IMR-90 (cell line): ENCODE data around the gene ITLN1. TPM values are rescaled to one million over a fixed set of nuclear protein-coding genes. Genes with fewer than 3 reads are reported as not detected.

Source experiments
- ATAC-seq: fragments of 200-7000 bp; cut with Tn5 transposase; 2 replicates; pipeline ENCODE4 v1.9.1; 2020; ENCODE audit warnings: low read depth, mild to moderate bottlenecking, moderate library complexity
- BruUV-seq: library from RNA; stranded (reverse); fragments of 400-500 nt; replicated peaks from 2 replicates; lab custom pipeline; 2021; lab: Mats Ljungman, UMichigan
- CTCF ChIA-PET: fragments of 300-600 bp; formaldehyde crosslinking; extraction: SDS; loops from one replicate; lab custom pipeline; 2021; ENCODE audit warnings: antibody characterized with exemption; lab: Yijun Ruan, JAX
- POLR2A ChIA-PET: fragments of 300-600 bp; sonication (Branson Sonifier 250); formaldehyde crosslinking; loops from one replicate; lab custom pipeline; 2022; ENCODE audit warnings: antibody characterized with exemption; ENCODE audit not compliant: unreplicated experiment; lab: Charles Lee
- DNase-seq: peaks from one replicate; pipeline ENCODE4 v3.0.0; 2013
- H2AFZ ChIP-seq: replicated peaks from 2 replicates; pipeline ENCODE3; 2013; ENCODE audit warnings: low read length, mild to moderate bottlenecking; ENCODE audit not compliant: poor library complexity
- H2AK5ac ChIP-seq: 2 replicates; pipeline ENCODE4 v1.6.1; 2013; ENCODE audit warnings: low read depth, low read length, inconsistent platforms
- H2AK9ac ChIP-seq: replicated peaks from 2 replicates; pipeline ENCODE3; 2013; ENCODE audit warnings: mild to moderate bottlenecking, low read depth, low read length, moderate library complexity; ENCODE audit not compliant: poor library complexity
- H2BK120ac ChIP-seq: 2 replicates; pipeline ENCODE4 v1.6.1; 2013; ENCODE audit warnings: low read depth, low read length, inconsistent platforms
- H2BK15ac ChIP-seq: 3 replicates; pipeline ENCODE4 v1.6.1; 2013; ENCODE audit warnings: low read depth, low read length, inconsistent platforms
- H2BK20ac ChIP-seq: 2 replicates; pipeline ENCODE4 v1.6.1; 2013; ENCODE audit warnings: low read depth, mild to moderate bottlenecking, inconsistent platforms, low read length, moderate library complexity
- H2BK5ac ChIP-seq: 2 replicates; pipeline ENCODE4 v1.6.1; 2013; ENCODE audit warnings: mild to moderate bottlenecking, low read depth, low read length, inconsistent platforms; ENCODE audit not compliant: poor library complexity, severe bottlenecking
- H3K14ac ChIP-seq: replicated peaks from 2 replicates; pipeline ENCODE4 v1.6.1; 2013; ENCODE audit warnings: low read depth, low read length, inconsistent platforms
- H3K18ac ChIP-seq: 2 replicates; pipeline ENCODE4 v1.6.1; 2013; ENCODE audit warnings: low read depth, low read length, control low read depth
- H3K23ac ChIP-seq: 2 replicates; pipeline ENCODE4 v1.6.1; 2013; ENCODE audit warnings: low read depth, low read length, inconsistent platforms
- H3K27ac ChIP-seq: 2 replicates; pipeline ENCODE4 v1.5.1; 2013; ENCODE audit warnings: mild to moderate bottlenecking, control low read depth, low read length; ENCODE audit not compliant: insufficient read depth
- H3K27me3 ChIP-seq: 2 replicates; pipeline ENCODE4 v1.6.1; 2013; ENCODE audit warnings: low read length; ENCODE audit not compliant: control insufficient read depth, insufficient read depth
- H3K36me3 ChIP-seq: 2 replicates; pipeline ENCODE4 v1.6.1; 2013; ENCODE audit warnings: low read length, mixed read lengths; ENCODE audit not compliant: control insufficient read depth, insufficient read depth
- H3K4ac ChIP-seq: 2 replicates; pipeline ENCODE4 v1.6.1; 2013; ENCODE audit warnings: low read depth, low read length, inconsistent platforms
- H3K4me1 ChIP-seq: 2 replicates; pipeline ENCODE4 v1.6.1; 2013; ENCODE audit warnings: low read length, mixed read lengths; ENCODE audit not compliant: control insufficient read depth, insufficient read depth
- H3K4me2 ChIP-seq: 2 replicates; pipeline ENCODE4 v1.6.1; 2013; ENCODE audit warnings: low read depth, mild to moderate bottlenecking, control low read depth, low read length, moderate library complexity
- H3K4me3 ChIP-seq: 2 replicates; pipeline ENCODE4 v1.5.1; 2013; ENCODE audit warnings: low read depth, mild to moderate bottlenecking, control low read depth, low read length, moderate library complexity; ENCODE audit not compliant: insufficient read depth
- H3K56ac ChIP-seq: 2 replicates; pipeline ENCODE4 v1.6.1; 2013; ENCODE audit warnings: low read length, inconsistent platforms; ENCODE audit not compliant: insufficient read depth; ENCODE audit errors: extremely low read depth
- H3K79me1 ChIP-seq, 2 experiments: 2 replicates each; pipeline ENCODE4 v1.6.1; 2013; ENCODE audit warnings: low read length in 2 of 2, inconsistent platforms in 1 of 2, low read depth in 1 of 2
- H3K9ac ChIP-seq: 2 replicates; pipeline ENCODE4 v1.6.1; 2013; ENCODE audit warnings: low read depth, low read length, control low read depth
- H3K9me1 ChIP-seq: 2 replicates; pipeline ENCODE4 v1.6.1; 2013; ENCODE audit warnings: low read length, inconsistent platforms; ENCODE audit not compliant: insufficient read depth
- H3K9me3 ChIP-seq: 2 replicates; pipeline ENCODE4 v1.6.1; 2013; ENCODE audit warnings: low read length; ENCODE audit not compliant: control insufficient read depth, insufficient read depth
- H4K20me1 ChIP-seq: 2 replicates; pipeline ENCODE4 v1.6.1; 2013; ENCODE audit warnings: low read length, inconsistent platforms; ENCODE audit not compliant: insufficient read depth
- H4K5ac ChIP-seq: 2 replicates; pipeline ENCODE4 v1.6.1; 2013; ENCODE audit warnings: mild to moderate bottlenecking, low read depth, low read length, control low read depth
- H4K8ac ChIP-seq, 2 experiments: 2 replicates each; pipeline ENCODE4 v1.6.1; 2013; ENCODE audit warnings: low read depth in 2 of 2, low read length in 2 of 2, control low read depth in 1 of 2, inconsistent platforms in 1 of 2
- H4K91ac ChIP-seq: 2 replicates; pipeline ENCODE4 v1.6.1; 2013; ENCODE audit warnings: low read depth, low read length, inconsistent platforms; ENCODE audit not compliant: insufficient read depth
- FOS ChIP-seq: fragments of 150-350 bp; IDR thresholded peaks from 2 replicates; pipeline ENCODE4 v1.6.1; 2016; ENCODE audit warnings: low read depth, low read length
- MAFK ChIP-seq: IDR thresholded peaks from 2 replicates; pipeline ENCODE4 v1.6.1; 2012; ENCODE audit warnings: low read depth, low read length, improper control_type of control experiment
- MAZ ChIP-seq: IDR thresholded peaks from 2 replicates; pipeline ENCODE4 v1.6.1; 2012; ENCODE audit warnings: low read depth, mild to moderate bottlenecking, low read length, improper control_type of control experiment, moderate library complexity, borderline replicate concordance
- MXI1 ChIP-seq: IDR thresholded peaks from 2 replicates; pipeline ENCODE4 v1.6.1; 2012; ENCODE audit warnings: low read depth, mild to moderate bottlenecking, low read length, moderate library complexity, borderline replicate concordance
- POLR2A ChIP-seq: IDR thresholded peaks from 2 replicates; pipeline ENCODE4 v1.6.1; 2012; ENCODE audit warnings: mild to moderate bottlenecking, low read depth, low read length
- RAD21 ChIP-seq: IDR thresholded peaks from 2 replicates; pipeline ENCODE4 v1.6.1; 2012; ENCODE audit warnings: low read length, improper control_type of control experiment
- RCOR1 ChIP-seq: IDR thresholded peaks from 2 replicates; pipeline ENCODE4 v1.6.1; 2012; ENCODE audit warnings: mild to moderate bottlenecking, low read length, improper control_type of control experiment; ENCODE audit not compliant: insufficient replicate concordance
- RFX5 ChIP-seq: IDR thresholded peaks from 2 replicates; pipeline ENCODE4 v1.8.0; 2012; ENCODE audit warnings: low read depth, mild to moderate bottlenecking, low read length, moderate library complexity
- SMC3 ChIP-seq: fragments of 150-350 bp; IDR thresholded peaks from 2 replicates; pipeline ENCODE4 v1.6.1; 2016; ENCODE audit warnings: low read depth, mild to moderate bottlenecking, antibody characterized with exemption, low read length, moderate library complexity
- WGBS, 2 experiments: methylation state at CpG; one replicate each; pipeline versions ENCODE4 v1.1.5 to v1.1.7; 2013; ENCODE audit warnings: missing lambda C conversion rate in 2 of 2; ENCODE audit not compliant: insufficient read length in 1 of 2; ENCODE audit errors: extremely low coverage in 2 of 2; 5-methylcytosine and 5-hydroxymethylcytosine counted together
- dilution Hi-C: fragments of 300-500 bp; cut with HindIII; formaldehyde crosslinking; loops from one replicate; pipeline ENCODE4 v1.14.3; 2018; ENCODE audit warnings: low sequenced_read_pairs; ENCODE audit not compliant: unreplicated experiment
- in situ Hi-C: fragments of 300-500 bp; cut with MboI; formaldehyde crosslinking; loops from 3 replicates; pipeline ENCODE4 v1.14.3; 2019; ENCODE audit warnings: low sequenced_read_pairs, inconsistent platforms, mixed read lengths
- intact Hi-C: fragments of 100-400 bp; cut with micrococcal nuclease; formaldehyde crosslinking; loops from 2 replicates; pipeline ENCODE4 v1.10.0; 2022
- polyA plus RNA-seq, 3 experiments: library from polyadenylated mRNA; depleted of rRNA; stranded (reverse); fragments of >200 nt; gene quantifications; 2 replicates each; pipeline ENCODE4 v1.2.3, GENCODE V29; 2012; ENCODE audit warnings: low replicate concordance in 1 of 3
- total RNA-seq: library from RNA; depleted of rRNA; stranded (reverse); fragments of >200 nt; gene quantifications from 2 replicates; pipeline ENCODE4 v1.2.3, GENCODE V29; 2012
- TF ChIP-seq, protein P1 (sequence below): fragments of 150-350 bp; IDR thresholded peaks from 2 replicates; pipeline ENCODE4 v1.6.1; 2016; ENCODE audit warnings: low read depth, mild to moderate bottlenecking, low read length, moderate library complexity, borderline replicate concordance
- TF ChIP-seq, protein P2 (sequence below): conservative IDR thresholded peaks from 2 replicates; pipeline ENCODE4 v1.5.1; 2012; ENCODE audit warnings: mild to moderate bottlenecking, low read depth, low read length, improper control_type of control experiment

The ITLN1 gene
- total and polyA plus RNA-seq, 2 of the 4 experiments (the other 2 are of a cell fraction), result not detected

DNA sequence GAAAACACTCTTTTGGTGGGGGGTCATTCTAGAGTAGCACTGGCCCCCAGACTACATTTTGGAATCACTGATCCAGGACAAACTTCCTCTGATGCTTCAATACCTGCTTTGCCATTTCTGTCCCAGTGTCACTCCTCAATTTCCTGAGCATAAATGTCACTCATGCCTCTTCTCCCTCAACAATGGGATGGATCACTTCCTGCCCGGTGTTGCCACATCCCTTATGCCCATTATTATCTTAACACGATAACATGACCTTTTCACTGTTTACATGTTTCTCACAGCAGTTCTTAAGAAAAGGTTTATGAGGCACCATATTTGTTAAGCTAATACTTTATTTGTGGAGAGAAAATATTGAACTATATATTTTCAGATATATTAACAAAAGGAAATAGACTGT lies 3.9 kb upstream of the ITLN1 start:
- no CpG with 5 or more reads among the region's 2 CpGs for WGBS, 2 experiments
- POLR2A ChIA-PET, result no interaction called here
- CTCF ChIA-PET, result no interaction called here

More for the DNA sequence above, 3.9 kb upstream of the ITLN1 start:
- Histone ChIP-seq H2BK5ac (no peak overlapping the region), H3K36me3 (no peaks in the 10 kb centered on the region), H3K9ac (no peak overlapping the region), H2AK5ac (no peak overlapping the region), H3K23ac (no peak overlapping the region), H3K79me1 (no peaks in the 10 kb centered on the region), H3K56ac (no peak overlapping the region), H2BK20ac (no peak overlapping the region), H3K27ac (no peak overlapping the region), H2BK120ac (no peak overlapping the region), H4K20me1 (no peaks in the 10 kb centered on the region), H4K91ac (no peak overlapping the region), H2BK15ac (no peak overlapping the region), H3K4me2 (no peak overlapping the region), H3K9me3 (no peaks in the 10 kb centered on the region), H3K4ac (no peak overlapping the region), H3K18ac (no peak overlapping the region), H4K5ac (no peak overlapping the region), H2AFZ (no peak overlapping the region), H3K9me1 (no peaks in the 10 kb centered on the region), H2AK9ac (no peak overlapping the region), H3K4me3 (no peak overlapping the region), H3K14ac (no peak overlapping the region), H3K27me3 (no peaks in the 10 kb centered on the region), H3K4me1 (no peaks in the 10 kb centered on the region), H4K8ac (no peak overlapping the region)
- no peak for TF ChIP-seq POLR2A
- no peak for TF ChIP-seq SMC3
- TF ChIP-seq, protein P1, sequence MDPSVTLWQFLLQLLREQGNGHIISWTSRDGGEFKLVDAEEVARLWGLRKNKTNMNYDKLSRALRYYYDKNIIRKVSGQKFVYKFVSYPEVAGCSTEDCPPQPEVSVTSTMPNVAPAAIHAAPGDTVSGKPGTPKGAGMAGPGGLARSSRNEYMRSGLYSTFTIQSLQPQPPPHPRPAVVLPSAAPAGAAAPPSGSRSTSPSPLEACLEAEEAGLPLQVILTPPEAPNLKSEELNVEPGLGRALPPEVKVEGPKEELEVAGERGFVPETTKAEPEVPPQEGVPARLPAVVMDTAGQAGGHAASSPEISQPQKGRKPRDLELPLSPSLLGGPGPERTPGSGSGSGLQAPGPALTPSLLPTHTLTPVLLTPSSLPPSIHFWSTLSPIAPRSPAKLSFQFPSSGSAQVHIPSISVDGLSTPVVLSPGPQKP, result no peak
- no peak for TF ChIP-seq MXI1
- no peak for TF ChIP-seq MAFK
- no peak for TF ChIP-seq MAZ
- TF ChIP-seq RFX5, result no peak
- no peak for TF ChIP-seq FOS
- no peak for TF ChIP-seq RCOR1
- TF ChIP-seq RAD21, result no peak
- TF ChIP-seq, protein P2, sequence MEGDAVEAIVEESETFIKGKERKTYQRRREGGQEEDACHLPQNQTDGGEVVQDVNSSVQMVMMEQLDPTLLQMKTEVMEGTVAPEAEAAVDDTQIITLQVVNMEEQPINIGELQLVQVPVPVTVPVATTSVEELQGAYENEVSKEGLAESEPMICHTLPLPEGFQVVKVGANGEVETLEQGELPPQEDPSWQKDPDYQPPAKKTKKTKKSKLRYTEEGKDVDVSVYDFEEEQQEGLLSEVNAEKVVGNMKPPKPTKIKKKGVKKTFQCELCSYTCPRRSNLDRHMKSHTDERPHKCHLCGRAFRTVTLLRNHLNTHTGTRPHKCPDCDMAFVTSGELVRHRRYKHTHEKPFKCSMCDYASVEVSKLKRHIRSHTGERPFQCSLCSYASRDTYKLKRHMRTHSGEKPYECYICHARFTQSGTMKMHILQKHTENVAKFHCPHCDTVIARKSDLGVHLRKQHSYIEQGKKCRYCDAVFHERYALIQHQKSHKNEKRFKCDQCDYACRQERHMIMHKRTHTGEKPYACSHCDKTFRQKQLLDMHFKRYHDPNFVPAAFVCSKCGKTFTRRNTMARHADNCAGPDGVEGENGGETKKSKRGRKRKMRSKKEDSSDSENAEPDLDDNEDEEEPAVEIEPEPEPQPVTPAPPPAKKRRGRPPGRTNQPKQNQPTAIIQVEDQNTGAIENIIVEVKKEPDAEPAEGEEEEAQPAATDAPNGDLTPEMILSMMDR, result no peak
- ATAC-seq, result no peak
- no TSS peak for BruUV-seq
- dilution Hi-C loops (no loop called here), in situ Hi-C loops (no loop called here), intact Hi-C loops (no loop called here)
- no peak for DNase-seq
